HCT116 (cell line): ENCODE measurements around the gene COA1. TPM values are rescaled to one million over a fixed set of nuclear protein-coding genes. Genes with fewer than 3 reads are reported as not detected.

Source experiments
- ATAC-seq: fragments of 200-7000 bp; cut with Tn5 transposase; 2 replicates; pipeline ENCODE4 v1.9.1; 2020; ENCODE audit warnings: mild to moderate bottlenecking, moderate library complexity
- BruUV-seq: library from RNA; stranded (reverse); fragments of 400-500 nt; replicated peaks from 2 replicates; lab custom pipeline; 2021; lab: Mats Ljungman, UMichigan
- CTCF ChIA-PET: fragments of 300-600 bp; sonication (Branson Sonifier 250); formaldehyde crosslinking; loops from one replicate; lab custom pipeline; 2021; ENCODE audit warnings: antibody characterized with exemption; lab: Charles Lee
- POLR2A ChIA-PET: fragments of 300-600, 350-600 bp; sonication (Branson Sonifier 250); formaldehyde crosslinking; loops from one replicate; lab custom pipeline; 2021; ENCODE audit warnings: antibody characterized with exemption; lab: Charles Lee
- RAD21 ChIA-PET, 2 experiments: fragments of 300-600 bp; sonication (Branson Sonifier 250); formaldehyde crosslinking; loops; one replicate each; lab custom pipeline; 2023; ENCODE audit warnings: low total read pairs in 2 of 2; ENCODE audit not compliant: uncharacterized antibody in 2 of 2, unreplicated experiment in 2 of 2, low non-redundant PET in 1 of 2; lab: Charles Lee
- DNase-seq: peaks from one replicate; pipeline ENCODE4 v3.0.0-alpha.2; 2010; ENCODE audit warnings: low read depth, low spot score
- H2AFZ ChIP-seq: fragments of 200-600 bp; shearing (Covaris generic), sonication (generic); 2 replicates; pipeline ENCODE4 v1.6.1; 2017; ENCODE audit warnings: low read depth, mixed run types, mixed read lengths, antibody characterized with exemption, low read length; ENCODE audit not compliant: poor library complexity, severe bottlenecking
- H3K27ac ChIP-seq: 2 replicates; pipeline ENCODE4 v1.5.1; 2012; ENCODE audit warnings: low read depth, low read length
- H3K27me3 ChIP-seq: fragments of 200-600 bp; sonication (generic); 2 replicates; pipeline ENCODE4 v1.6.1; 2016; ENCODE audit warnings: mixed run types, low read length, mixed read lengths; ENCODE audit not compliant: insufficient read depth
- H3K36me3 ChIP-seq, 2 experiments: fragments of 200-500 bp in 1 of 2; fragments of 200-600 bp in 1 of 2; sonication (Bioruptor generic) in 1 of 2; sonication (generic) in 1 of 2; 2 replicates each; pipeline versions ENCODE4 v1.5.1 to v1.6.1; 2014 to 2016; ENCODE audit warnings: low read length in 2 of 2, inconsistent platforms in 1 of 2, mixed read lengths in 1 of 2, mixed run types in 1 of 2; ENCODE audit not compliant: insufficient read depth in 2 of 2, control insufficient read depth in 1 of 2
- H3K4me1 ChIP-seq, 2 experiments: fragments of 200-600 bp in 1 of 2; sonication (generic) in 1 of 2; 2 replicates each; pipeline versions ENCODE4 v1.5.1 to v1.6.1; 2012 to 2017; ENCODE audit warnings: low read length in 2 of 2, inconsistent platforms in 1 of 2, mild to moderate bottlenecking in 1 of 2, mixed read lengths in 1 of 2, mixed run types in 1 of 2, moderate library complexity in 1 of 2; ENCODE audit not compliant: insufficient read depth in 2 of 2, control insufficient read depth in 1 of 2
- H3K4me2 ChIP-seq: fragments of 200-600 bp; sonication (generic); 2 replicates; pipeline ENCODE4 v1.6.1; 2017; ENCODE audit warnings: mixed run types, low read length, mixed read lengths
- H3K4me3 ChIP-seq, 2 experiments: fragments of 200-600 bp in 1 of 2; sonication (generic) in 1 of 2; replicated peaks in 1 of 2; 2 replicates each; pipeline ENCODE4 v1.5.1; 2011 to 2016; ENCODE audit warnings: low read length in 2 of 2, control low read depth in 1 of 2, low read depth in 1 of 2, mild to moderate bottlenecking in 1 of 2, mixed read lengths in 1 of 2, mixed run types in 1 of 2
- H3K79me2 ChIP-seq: fragments of 200-600 bp; sonication (generic); 2 replicates; pipeline ENCODE4 v1.6.1; 2017; ENCODE audit warnings: mild to moderate bottlenecking, mixed run types, low read length, moderate library complexity, mixed read lengths; ENCODE audit not compliant: insufficient read depth
- H3K9ac ChIP-seq: fragments of 200-600 bp; sonication (generic); 2 replicates; pipeline ENCODE4 v1.6.1; 2016; ENCODE audit warnings: low read length, mixed read lengths
- H3K9me2 ChIP-seq: fragments of 200-600 bp; sonication (generic), shearing (Covaris generic); 2 replicates; pipeline ENCODE4 v1.6.1; 2017; ENCODE audit warnings: mixed run types, mild to moderate bottlenecking, moderate library complexity; ENCODE audit not compliant: insufficient read depth
- H3K9me3 ChIP-seq, 2 experiments: fragments of 200-500 bp in 1 of 2; fragments of 200-600 bp in 1 of 2; sonication (Bioruptor generic) in 1 of 2; sonication (generic) in 1 of 2; 2 replicates each; pipeline ENCODE4 v1.6.1; 2014 to 2017; ENCODE audit warnings: low read length in 2 of 2, mixed read lengths in 2 of 2, inconsistent platforms in 1 of 2, low read depth in 1 of 2, mild to moderate bottlenecking in 1 of 2, mixed run types in 1 of 2, moderate library complexity in 1 of 2; ENCODE audit not compliant: control insufficient read depth in 1 of 2, insufficient read depth in 1 of 2
- H4K20me1 ChIP-seq: fragments of 200-600 bp; sonication (generic), shearing (Covaris generic); 2 replicates; pipeline ENCODE4 v1.6.1; 2017; ENCODE audit warnings: mixed run types, mild to moderate bottlenecking, moderate library complexity; ENCODE audit not compliant: insufficient read depth
- CBX3 ChIP-seq: IDR thresholded peaks from 2 replicates; pipeline ENCODE4 v1.6.1; 2012; ENCODE audit warnings: low read depth
- CEBPB ChIP-seq: IDR thresholded peaks from 2 replicates; pipeline ENCODE4 v1.6.1; 2012; ENCODE audit warnings: low read depth
- EGR1 ChIP-seq: IDR thresholded peaks from 2 replicates; pipeline ENCODE4 v1.6.1; 2012; ENCODE audit warnings: low read depth
- ELF1 ChIP-seq: IDR thresholded peaks from 2 replicates; pipeline ENCODE4 v1.6.1; 2012; ENCODE audit warnings: low read depth, borderline replicate concordance
- EZH2 ChIP-seq: fragments of 200-600 bp; sonication (generic); IDR thresholded peaks from 2 replicates; pipeline ENCODE4 v1.6.1; 2017; ENCODE audit warnings: antibody characterized with exemption, mixed run types
- EZH2phosphoT487 ChIP-seq: fragments of 200-600 bp; IDR thresholded peaks from 2 replicates; pipeline ENCODE4 v1.6.1; 2018; ENCODE audit warnings: antibody characterized with exemption, borderline replicate concordance
- FOSL1 ChIP-seq: IDR thresholded peaks from 2 replicates; pipeline ENCODE4 v1.6.1; 2012; ENCODE audit warnings: low read depth
- JUND ChIP-seq: IDR thresholded peaks from 2 replicates; pipeline ENCODE4 v1.6.1; 2012
- MAX ChIP-seq: IDR thresholded peaks from 2 replicates; pipeline ENCODE4 v1.6.1; 2012
- POLR2A ChIP-seq: IDR thresholded peaks from 2 replicates; pipeline ENCODE4 v1.7.0; 2011; ENCODE audit warnings: borderline replicate concordance; ENCODE audit not compliant: insufficient read depth, insufficient read length; ENCODE audit errors: extremely low read depth
- POLR2AphosphoS5 ChIP-seq: IDR thresholded peaks from 2 replicates; pipeline ENCODE4 v1.6.1; 2011; ENCODE audit warnings: mild to moderate bottlenecking, low read depth, low read length, moderate library complexity
- RAD21 ChIP-seq: IDR thresholded peaks from 2 replicates; pipeline ENCODE4 v1.6.1; 2012; ENCODE audit warnings: low read depth, mild to moderate bottlenecking
- REST ChIP-seq: IDR thresholded peaks from 2 replicates; pipeline ENCODE4 v1.6.1; 2012; ENCODE audit warnings: low read depth
- SIN3A ChIP-seq: IDR thresholded peaks from 2 replicates; pipeline ENCODE4 v1.6.1; 2012; ENCODE audit warnings: low read depth
- SP1 ChIP-seq: IDR thresholded peaks from 2 replicates; pipeline ENCODE4 v1.6.1; 2012; ENCODE audit warnings: low read depth
- YY1 ChIP-seq: IDR thresholded peaks from 2 replicates; pipeline ENCODE4 v1.6.1; 2011; ENCODE audit warnings: low read length, low read depth, moderate library complexity, mild to moderate bottlenecking; ENCODE audit not compliant: insufficient replicate concordance; ENCODE audit errors: extremely low read depth
- ZFX ChIP-seq: fragments of 450-650 bp; IDR thresholded peaks from 2 replicates; pipeline ENCODE4 v1.6.1; 2017
- ZNF274 ChIP-seq: fragments of 200-500 bp; sonication (Bioruptor generic); IDR thresholded peaks from 2 replicates; pipeline ENCODE4 v1.6.1; 2014; ENCODE audit warnings: mild to moderate bottlenecking, low read depth, low read length, inconsistent platforms
- intact Hi-C: fragments of 100-400 bp; cut with micrococcal nuclease; formaldehyde crosslinking; loops from 2 replicates; pipeline ENCODE4 v1.10.0; 2022
- total RNA-seq: library from RNA; stranded (reverse); gene quantifications from one replicate; pipeline ENCODE4 v1.2.1, GENCODE V29; 2021; ENCODE audit not compliant: unreplicated experiment
- TF ChIP-seq, protein P1 (sequence below), 3 experiments: fragments of 200-600 bp in 1 of 3; sonication (generic) in 1 of 3; IDR thresholded peaks in 2 of 3; conservative IDR thresholded peaks in 1 of 3; 2 replicates each; pipeline ENCODE4 v1.5.1; 2012 to 2017; ENCODE audit warnings: low read depth in 2 of 3, low read length in 2 of 3, antibody characterized with exemption in 1 of 3, borderline replicate concordance in 1 of 3, control low read depth in 1 of 3, mild to moderate bottlenecking in 1 of 3, mixed read lengths in 1 of 3, mixed run types in 1 of 3, moderate library complexity in 1 of 3; ENCODE audit not compliant: insufficient read depth in 1 of 3
- TF ChIP-seq, protein P2 (sequence below): IDR thresholded peaks from 2 replicates; pipeline ENCODE4 v1.6.1; 2012

Gene COA1
- total RNA-seq, 1 experiment from 2014 or later: 78.5 TPM

DNA sequence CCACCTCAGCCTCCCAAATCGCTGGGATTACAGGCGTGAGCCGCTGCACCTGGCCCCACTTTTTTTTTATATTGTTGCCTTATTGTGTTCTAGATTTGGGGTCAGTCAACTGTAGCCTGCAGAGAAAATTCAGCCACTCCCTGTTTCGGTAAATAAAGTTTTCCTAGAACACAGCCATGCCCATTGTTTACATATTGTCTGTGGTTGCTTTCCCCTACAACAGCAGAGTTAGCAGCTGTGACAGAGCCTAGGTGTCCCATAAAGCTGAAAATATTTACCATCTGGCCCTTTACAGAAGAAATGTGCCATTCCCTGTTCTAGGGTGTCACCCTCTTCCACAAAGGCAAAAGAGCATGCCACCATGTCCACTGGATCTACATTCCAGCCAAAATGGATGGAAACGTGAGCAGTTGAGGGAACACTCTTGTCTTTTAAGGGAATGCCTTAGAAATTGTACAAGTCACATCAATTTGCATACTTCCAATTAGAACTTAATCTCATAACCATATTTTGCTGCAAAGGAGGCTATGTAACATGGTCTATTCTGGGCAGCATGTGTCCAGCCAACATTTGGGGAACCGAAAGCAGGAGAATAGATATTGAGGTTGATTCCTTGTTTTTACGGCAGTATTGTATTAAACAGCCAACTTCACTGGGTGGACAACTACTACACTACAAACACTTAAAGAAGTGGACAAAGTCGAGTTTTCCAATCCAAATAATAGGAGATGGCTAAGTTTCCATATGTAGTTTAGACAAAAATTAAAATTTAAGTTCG lies 18.2 kb upstream of the COA1 start:
- ChIA-PET CTCF (interaction anchor here (1.5 kb wide), 1 partner anchor 11 kb away, joined by 5 read pairs; the partner anchor contains the start of gene BLVRA), RAD21 (no interaction called here)
- no TSS peak for BruUV-seq
- Histone ChIP-seq H3K4me2 (no peak overlapping the region), H3K4me1 (no peaks in the 10 kb centered on the region), H3K36me3 (no peaks in the 10 kb centered on the region), H4K20me1 (no peaks in the 10 kb centered on the region)
- no peak for ATAC-seq
- TF ChIP-seq REST: no peak
- TF ChIP-seq, protein P1, sequence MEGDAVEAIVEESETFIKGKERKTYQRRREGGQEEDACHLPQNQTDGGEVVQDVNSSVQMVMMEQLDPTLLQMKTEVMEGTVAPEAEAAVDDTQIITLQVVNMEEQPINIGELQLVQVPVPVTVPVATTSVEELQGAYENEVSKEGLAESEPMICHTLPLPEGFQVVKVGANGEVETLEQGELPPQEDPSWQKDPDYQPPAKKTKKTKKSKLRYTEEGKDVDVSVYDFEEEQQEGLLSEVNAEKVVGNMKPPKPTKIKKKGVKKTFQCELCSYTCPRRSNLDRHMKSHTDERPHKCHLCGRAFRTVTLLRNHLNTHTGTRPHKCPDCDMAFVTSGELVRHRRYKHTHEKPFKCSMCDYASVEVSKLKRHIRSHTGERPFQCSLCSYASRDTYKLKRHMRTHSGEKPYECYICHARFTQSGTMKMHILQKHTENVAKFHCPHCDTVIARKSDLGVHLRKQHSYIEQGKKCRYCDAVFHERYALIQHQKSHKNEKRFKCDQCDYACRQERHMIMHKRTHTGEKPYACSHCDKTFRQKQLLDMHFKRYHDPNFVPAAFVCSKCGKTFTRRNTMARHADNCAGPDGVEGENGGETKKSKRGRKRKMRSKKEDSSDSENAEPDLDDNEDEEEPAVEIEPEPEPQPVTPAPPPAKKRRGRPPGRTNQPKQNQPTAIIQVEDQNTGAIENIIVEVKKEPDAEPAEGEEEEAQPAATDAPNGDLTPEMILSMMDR (IDR thresholded peaks at IDR 0.05 in 2 of 3, conservative IDR thresholded peaks at IDR 0.05 in 1 of 3; ENCODE audit: borderline replicate concordance in 1 of 3, insufficient read depth in 1 of 3, low read depth in 2 of 3, low read length in 2 of 3): no peak
- TF ChIP-seq ZFX: no peak
- no peak for TF ChIP-seq EGR1
- TF ChIP-seq JUND: no peak
- TF ChIP-seq, protein P2, sequence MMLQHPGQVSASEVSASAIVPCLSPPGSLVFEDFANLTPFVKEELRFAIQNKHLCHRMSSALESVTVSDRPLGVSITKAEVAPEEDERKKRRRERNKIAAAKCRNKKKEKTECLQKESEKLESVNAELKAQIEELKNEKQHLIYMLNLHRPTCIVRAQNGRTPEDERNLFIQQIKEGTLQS: no peak
- TF ChIP-seq SIN3A: no peak
- TF ChIP-seq POLR2A: no peak
- TF ChIP-seq RAD21: no peak
- no peak for TF ChIP-seq FOSL1
- TF ChIP-seq SP1: no peak
- TF ChIP-seq YY1: no peak
- no peak for TF ChIP-seq EZH2
- TF ChIP-seq ELF1: no peak
- TF ChIP-seq CEBPB: no peak
- TF ChIP-seq ZNF274: no peak
- no peak for TF ChIP-seq CBX3
- no peak for TF ChIP-seq EZH2phosphoT487
- no peak for TF ChIP-seq POLR2AphosphoS5
- no peak for TF ChIP-seq MAX
- TF ChIP-seq, all 23 proteins: peak for 0
- Histone ChIP-seq H2AFZ (no peak overlapping the region), H3K9me3 (no peaks in the 10 kb centered on the region), H3K79me2 (no peaks in the 10 kb centered on the region), H3K27ac (no peak overlapping the region), H3K9me2 (no peaks in the 10 kb centered on the region), H3K9ac (no peak overlapping the region), H3K4me3 (no peak overlapping the region), H3K27me3 (no peaks in the 10 kb centered on the region)
- DNase-seq: no peak
- intact Hi-C loops: no loop called here
- POLR2A ChIA-PET: no interaction called here
